Activated CD4-positive, alpha-beta T cell treated with anti-CD3 and anti-CD28 coated beads, Interleukin-2, amount 10 ng/mL, durations not matched to agents 7 days and 5 days (primary cell): Measurements from ENCODE around the gene SUSD6. TPM values are rescaled to one million over a fixed set of nuclear protein-coding genes. Genes with fewer than 3 reads are reported as not detected.

Source experiments
- CTCF ChIA-PET: fragments of 350-600 bp; sonication (Branson Sonifier 250); formaldehyde crosslinking; loops from one replicate; lab custom pipeline; 2021; ENCODE audit warnings: antibody characterized with exemption; lab: Charles Lee
- POLR2A ChIA-PET: fragments of 350-600 bp; sonication (Branson Sonifier 250); formaldehyde crosslinking; loops from one replicate; lab custom pipeline; 2021; ENCODE audit warnings: antibody characterized with exemption; lab: Charles Lee
- DNase-seq: peaks from one replicate; pipeline ENCODE4 v3.0.0-alpha.2; 2020
- H3K27ac Mint-ChIP-seq: one replicate; pipeline ENCODE4 v1.8.0; 2021; ENCODE audit warnings: mild to moderate bottlenecking, moderate library complexity, mixed read lengths
- H3K27me3 Mint-ChIP-seq: one replicate; pipeline ENCODE4 v1.8.0; 2021; ENCODE audit warnings: mixed read lengths
- H3K36me3 Mint-ChIP-seq: one replicate; pipeline ENCODE4 v1.8.0; 2021; ENCODE audit warnings: low read depth, mixed read lengths
- H3K4me1 Mint-ChIP-seq: one replicate; pipeline ENCODE4 v1.8.0; 2021; ENCODE audit warnings: mixed read lengths
- H3K4me3 Mint-ChIP-seq: one replicate; pipeline ENCODE4 v1.8.0; 2021; ENCODE audit warnings: mild to moderate bottlenecking, moderate library complexity, mixed read lengths
- H3K9me3 Mint-ChIP-seq: one replicate; pipeline ENCODE4 v1.8.0; 2021; ENCODE audit warnings: mixed read lengths
- total RNA-seq, 2 experiments: library from RNA; stranded (reverse); gene quantifications; one replicate each; pipeline ENCODE4 v1.2.3, GENCODE V29; 2021

The SUSD6 gene
- total RNA-seq, 2 experiments from 2014 or later, result 42.6 to 45.0 TPM

- POLR2A ChIA-PET, result no interaction called here
Observed at GRCh38 chr14:69672356-69672755, 61.0 kb downstream of the SUSD6 start.

GRCh38 chr14:69673104-69673503 is 61.7 kb downstream of the SUSD6 start:
- peaks cover 5% of the 10 kb centered on the region for H3K9me3 Mint-ChIP-seq
- H3K27ac Mint-ChIP-seq, result peak overlapping the region; percentile 89
- no peaks in the 10 kb centered on the region for H3K27me3 Mint-ChIP-seq
- DNase-seq, result peak; percentile 51
- peaks cover 36% of the 10 kb centered on the region for H3K36me3 Mint-ChIP-seq
- H3K4me3 Mint-ChIP-seq, result peak overlapping the region; percentile 46
- CTCF ChIA-PET, result interaction anchor here (1.0 to 3.2 kb wide), 11 partner anchors 8 to 64 kb away, joined by 3 to 22 read pairs (median 3); no protein-coding TSS in a partner anchor
- POLR2A ChIA-PET, result no interaction called here
- peaks cover 88% of the 10 kb centered on the region for H3K4me1 Mint-ChIP-seq

More at GRCh38 chr14:69672356-69672755, 61.0 kb downstream of the SUSD6 start:
- CTCF ChIA-PET, result interaction anchor here (0.8 to 3.2 kb wide), 9 partner anchors 7 to 356 kb away, joined by 3 to 22 read pairs (median 3); no protein-coding TSS in a partner anchor
- DNase-seq, result no peak
- Mint-ChIP-seq H3K27me3 (no peaks in the 10 kb centered on the region), H3K36me3 (peaks cover 40% of the 10 kb centered on the region), H3K4me3 (no peak overlapping the region), H3K4me1 (peaks cover 92% of the 10 kb centered on the region), H3K27ac (peak overlapping the region; percentile 67), H3K9me3 (peaks cover 9% of the 10 kb centered on the region)

- ChIA-PET POLR2A (interaction anchor here (0.5 kb wide), 1 partner anchor 276 kb away, joined by 3 read pairs; the partner anchor contains the start of gene ERH), CTCF (interaction anchor here (1.0 to 3.2 kb wide), 12 partner anchors 9 to 65 kb away, joined by 3 to 22 read pairs (median 3); no protein-coding TSS in a partner anchor)
- H3K27me3 Mint-ChIP-seq, result no peaks in the 10 kb centered on the region
- H3K4me1 Mint-ChIP-seq, result peaks cover 84% of the 10 kb centered on the region
- peak overlapping the region; percentile 46 for H3K4me3 Mint-ChIP-seq
- H3K27ac Mint-ChIP-seq, result peak overlapping the region; percentile 89
- DNase-seq, result no peak
- H3K9me3 Mint-ChIP-seq, result peaks cover 2% of the 10 kb centered on the region
- H3K36me3 Mint-ChIP-seq, result peaks cover 36% of the 10 kb centered on the region
Observed at GRCh38 chr14:69673578-69674305, 62.3 kb downstream of the SUSD6 start.

GRCh38 chr14:69674546-69675244 is 63.3 kb downstream of the SUSD6 start:
- no peak for DNase-seq
- H3K36me3 Mint-ChIP-seq, result peaks cover 30% of the 10 kb centered on the region
- peak overlapping the region; percentile 89 for H3K27ac Mint-ChIP-seq
- ChIA-PET CTCF (interaction anchor here (1.0 to 3.2 kb wide), 9 partner anchors 9 to 44 kb away, joined by 3 to 22 read pairs (median 3); no protein-coding TSS in a partner anchor), POLR2A (no interaction called here)
- H3K4me3 Mint-ChIP-seq, result peak overlapping the region; percentile 26
- H3K9me3 Mint-ChIP-seq, result no peaks in the 10 kb centered on the region
- no peaks in the 10 kb centered on the region for H3K27me3 Mint-ChIP-seq
- peaks cover 77% of the 10 kb centered on the region for H3K4me1 Mint-ChIP-seq

- no peaks in the 10 kb centered on the region for H3K27me3 Mint-ChIP-seq
- no peak for DNase-seq
- CTCF ChIA-PET, result interaction anchor here (1.0 to 3.2 kb wide), 7 partner anchors 10 to 45 kb away, joined by 3 to 22 read pairs (median 5); no protein-coding TSS in a partner anchor
- POLR2A ChIA-PET, result no interaction called here
- peak overlapping the region; percentile 26 for H3K4me3 Mint-ChIP-seq
- peaks cover 73% of the 10 kb centered on the region for H3K4me1 Mint-ChIP-seq
- H3K9me3 Mint-ChIP-seq, result no peaks in the 10 kb centered on the region
- H3K27ac Mint-ChIP-seq, result peak overlapping the region; percentile 89
- H3K36me3 Mint-ChIP-seq, result peaks cover 28% of the 10 kb centered on the region
Observed at GRCh38 chr14:69675245-69675583, 63.8 kb downstream of the SUSD6 start.

- POLR2A ChIA-PET, result no interaction called here
- no peaks in the 10 kb centered on the region for H3K9me3 Mint-ChIP-seq
- H3K4me1 Mint-ChIP-seq, result peaks cover 73% of the 10 kb centered on the region
- H3K27me3 Mint-ChIP-seq, result no peaks in the 10 kb centered on the region
- H3K27ac Mint-ChIP-seq, result peak overlapping the region; percentile 89
- DNase-seq, result peak; percentile 26
- CTCF ChIA-PET, result interaction anchor here (0.8 to 2.4 kb wide), 5 partner anchors 9 to 41 kb away, joined by 3 to 7 read pairs (median 5); no protein-coding TSS in a partner anchor
- peaks cover 23% of the 10 kb centered on the region for H3K36me3 Mint-ChIP-seq
- no peak overlapping the region for H3K4me3 Mint-ChIP-seq
Observed at GRCh38 chr14:69675877-69676416, 64.6 kb downstream of the SUSD6 start.

GRCh38 chr14:69676723-69677122 is 65.3 kb downstream of the SUSD6 start:
- peaks cover 22% of the 10 kb centered on the region for H3K36me3 Mint-ChIP-seq

GRCh38 chr14:69680297-69680696 is 68.9 kb downstream of the SUSD6 start:
- CTCF ChIA-PET, result interaction anchor here (1.0 kb wide), 1 partner anchor 11 kb away, joined by 3 read pairs; no protein-coding TSS in a partner anchor
- Mint-ChIP-seq H3K4me1 (peaks cover 73% of the 10 kb centered on the region), H3K27me3 (no peaks in the 10 kb centered on the region), H3K36me3 (peaks cover 26% of the 10 kb centered on the region), H3K9me3 (no peaks in the 10 kb centered on the region), H3K4me3 (no peak overlapping the region), H3K27ac (no peak overlapping the region)
- POLR2A ChIA-PET, result no interaction called here
- no peak for DNase-seq

More at GRCh38 chr14:69676723-69677122, 65.3 kb downstream of the SUSD6 start:
- DNase-seq, result no peak
- peak overlapping the region; percentile 89 for H3K27ac Mint-ChIP-seq
- H3K4me3 Mint-ChIP-seq, result no peak overlapping the region
- H3K4me1 Mint-ChIP-seq, result peaks cover 73% of the 10 kb centered on the region
- ChIA-PET CTCF (interaction anchor here (0.8 to 2.2 kb wide), 3 partner anchors 9 to 12 kb away, joined by 3 to 6 read pairs (median 3); no protein-coding TSS in a partner anchor), POLR2A (no interaction called here)
- no peaks in the 10 kb centered on the region for H3K9me3 Mint-ChIP-seq
- no peaks in the 10 kb centered on the region for H3K27me3 Mint-ChIP-seq

GRCh38 chr14:69682136-69682535 is 70.7 kb downstream of the SUSD6 start:
- Mint-ChIP-seq H3K4me3 (peak overlapping the region; percentile 11), H3K27me3 (no peaks in the 10 kb centered on the region), H3K27ac (peak overlapping the region; percentile 63), H3K9me3 (no peaks in the 10 kb centered on the region), H3K36me3 (peaks cover 19% of the 10 kb centered on the region), H3K4me1 (peaks cover 69% of the 10 kb centered on the region)
- DNase-seq, result no peak
- ChIA-PET POLR2A (no interaction called here), CTCF (interaction anchor here (1.7 kb wide), 1 partner anchor 48 kb away, joined by 4 read pairs; no protein-coding TSS in a partner anchor)

- POLR2A ChIA-PET, result no interaction called here
- peaks cover 16% of the 10 kb centered on the region for H3K36me3 Mint-ChIP-seq
- peak; percentile 57 for DNase-seq
- H3K9me3 Mint-ChIP-seq, result no peaks in the 10 kb centered on the region
- H3K27ac Mint-ChIP-seq, result peak overlapping the region; percentile 63
- peak overlapping the region; percentile 11 for H3K4me3 Mint-ChIP-seq
- CTCF ChIA-PET, result interaction anchor here (0.6 to 1.7 kb wide), 7 partner anchors 9 to 56 kb away, joined by 3 to 5 read pairs (median 4); no protein-coding TSS in a partner anchor
- no peaks in the 10 kb centered on the region for H3K27me3 Mint-ChIP-seq
- H3K4me1 Mint-ChIP-seq, result peaks cover 68% of the 10 kb centered on the region
Observed at GRCh38 chr14:69682621-69683263, 71.3 kb downstream of the SUSD6 start.

GRCh38 chr14:69683971-69684370 is 72.6 kb downstream of the SUSD6 start:
- ChIA-PET CTCF (interaction anchor here (1.6 to 1.7 kb wide), 3 partner anchors 10 to 49 kb away, joined by 3 to 5 read pairs (median 4); no protein-coding TSS in a partner anchor), POLR2A (interaction anchor here (0.5 kb wide), 1 partner anchor 488 kb away, joined by 4 read pairs; no protein-coding TSS in a partner anchor)

More at GRCh38 chr14:69683971-69684370, 72.6 kb downstream of the SUSD6 start:
- no peak for DNase-seq
- H3K36me3 Mint-ChIP-seq, result peaks cover 14% of the 10 kb centered on the region
- H3K27me3 Mint-ChIP-seq, result no peaks in the 10 kb centered on the region
- H3K9me3 Mint-ChIP-seq, result no peaks in the 10 kb centered on the region
- H3K27ac Mint-ChIP-seq, result peak overlapping the region; percentile 63
- no peak overlapping the region for H3K4me3 Mint-ChIP-seq
- peaks cover 77% of the 10 kb centered on the region for H3K4me1 Mint-ChIP-seq
